Heart right ventricle (tissue), 16 donors: ENCODE results near the gene WDFY4. TPM values are rescaled to one million over a fixed set of nuclear protein-coding genes. Genes with fewer than 3 reads are reported as not detected.

ENCODE experiments used
- ATAC-seq, 8 donors: fragments of 200-7000 bp; cut with Tn5 transposase; one replicate each; pipeline ENCODE4 v1.9.1; 2020; ENCODE audit warnings: mild to moderate bottlenecking in 8 of 8, moderate library complexity in 8 of 8, moderate number of reproducible peaks in 1 of 8
- DNase-seq, 2 donors: peaks; one replicate each; pipeline ENCODE4 v3.0.0-alpha.2; 2020
- H3K27ac ChIP-seq, 10 donors: fragments of 200-600 bp; sonication (generic) in 2 of 10; one replicate each; pipeline versions ENCODE4 v1.5.0 to v1.8.0; 2020 to 2022; ENCODE audit warnings: mild to moderate bottlenecking in 3 of 10
- H3K27me3 ChIP-seq, 7 donors: fragments of 200-600 bp; one replicate each; pipeline ENCODE4 v1.8.0; 2021 to 2022; ENCODE audit warnings: mild to moderate bottlenecking in 2 of 7
- H3K36me3 ChIP-seq, 9 donors: fragments of 200-600 bp; sonication (generic) in 1 of 9; one replicate each; pipeline versions ENCODE4 v1.5.0 to v1.8.0; 2020 to 2022; ENCODE audit warnings: mild to moderate bottlenecking in 2 of 9
- H3K4me1 ChIP-seq, 9 donors: fragments of 200-600 bp; sonication (generic) in 1 of 9; one replicate each; pipeline versions ENCODE4 v1.5.0 to v1.8.0; 2020 to 2022; ENCODE audit warnings: mild to moderate bottlenecking in 4 of 9
- H3K4me3 ChIP-seq, 10 donors: fragments of 200-600 bp; sonication (generic) in 2 of 10; one replicate each; pipeline versions ENCODE4 v1.5.0 to v1.8.0; 2020 to 2022; ENCODE audit warnings: mild to moderate bottlenecking in 7 of 10, moderate library complexity in 2 of 10
- H3K9me3 ChIP-seq, 11 donors: fragments of 200-600 bp in 10 of 11; sonication (generic) in 2 of 11; one replicate each; pipeline versions ENCODE4 v1.5.0 to v1.8.0; 2013 to 2022; ENCODE audit warnings: mild to moderate bottlenecking in 2 of 11, control low read depth in 1 of 11, moderate library complexity in 1 of 11
- CTCF ChIP-seq, 9 donors: fragments of 200-600 bp; sonication (generic) in 2 of 9; IDR thresholded peaks; one replicate each; pipeline versions ENCODE4 v1.5.0 to v1.8.0; 2021 to 2022; ENCODE audit warnings: antibody characterized with exemption in 9 of 9, mild to moderate bottlenecking in 5 of 9, moderate library complexity in 1 of 9
- WGBS, 2 donors: extraction: QIAGEN DNeasy Blood & Tissue Kit; methylation state at CpG; one replicate each; pipeline ENCODE4 v1.1.7; 2013; ENCODE audit warnings: inconsistent platforms in 1 of 2; 5-methylcytosine and 5-hydroxymethylcytosine counted together
- intact Hi-C, 10 donors: fragments of 100-400 bp; cut with DNase I; formaldehyde crosslinking; loops; one replicate each; pipeline versions ENCODE4 v1.11.1 to v1.14.2; 2022
- polyA plus RNA-seq, 2 donors: library from polyadenylated mRNA; stranded (reverse); fragments of 200-250 nt; gene quantifications; one replicate each; pipeline ENCODE4 v1.2.3, GENCODE V29; 2013
- total RNA-seq, 10 donors: library from RNA; stranded (reverse); fragmentation: NEBNext Ultra II Directional in 3 of 10; extraction: Animal tissue kit (Norgen Biotek cat#: 25700) in 3 of 10; gene quantifications; one replicate each; pipeline versions ENCODE4 v1.2.1 to v1.2.4, GENCODE V29; 2021 to 2023
- donor health status: Arrhythmogenic right ventricular cardiomyopathy.
- donor health status: ischemic (EF 13 %, LVEDD 7.1; RV severe dilation, severe dysfunction).
- donor health status: healthy with polysubstance abuse.
- donor health status: DM: no; HTN: yes; CAD: no.
- donor health status: DM: no; HTN: no; CAD: no.
- donor health status: ischemic (EF 25% LVEDD 6.9; RV normal size, moderate dysfunction).
- donor health status: ischemic (EF 25% LVEDD 5.7; RV mildly dilated, moderate dysfunction).
- donor health status: healthy.
- donor health status: DM: yes; HTN: yes; CAD: no.
- donor health status: Ischemic cardiomyopathy.
- donor health status: ischemic (EF 35%, LVEDD 5.7; RV mildly dilated, moderate dysfunction).
- donor health status: nonischemic (EF 11% LVEDD 7.7; RV severe dilation, severe dysfunction).
- donor health status: DM: yes; HTN: yes; CAD: no.
- donor health status: PGD.
- donor health status: ischemic (EF 29% LVEDD 5.4; RV normal size, mild dysfunction).
- donor health status: nonischemic (EF 23%, LVEDD 6.1; RV moderate dilation, normal function).

WDFY4 gene
- total and polyA plus RNA-seq, 12 donors: 0.59 to 7.4 (median 0.92) TPM

DNA sequence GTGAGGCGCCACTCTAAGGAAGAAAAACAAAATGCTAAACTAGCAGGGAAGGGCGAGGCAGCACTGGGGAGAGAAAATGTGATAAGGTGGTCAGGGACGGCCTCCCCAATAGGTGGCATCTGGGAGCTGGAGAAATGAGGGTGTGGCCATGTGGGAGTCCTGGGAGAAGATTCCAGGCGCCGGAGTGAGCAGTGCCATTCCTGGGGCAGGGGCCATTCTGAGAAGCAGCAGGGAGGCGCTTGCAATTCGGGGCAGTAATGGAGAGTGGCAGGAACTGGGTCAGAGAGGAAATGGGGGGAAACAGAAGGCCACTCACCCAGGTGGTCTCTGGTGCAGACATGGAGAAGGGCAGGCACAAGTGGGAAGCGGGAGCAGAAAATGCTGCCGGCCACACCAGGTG is 316.7 kb downstream of the WDFY4 start:
- Histone ChIP-seq H3K4me3 (no peak overlapping the region), H3K36me3 (no peaks in the 10 kb centered on the region), H3K4me1 (peaks cover 4 to 27% (median 14%) of the 10 kb centered on the region in 9 donors), H3K9me3 (peaks cover 0 to 3% (median 0%) of the 10 kb centered on the region in 11 donors), H3K27me3 (no peaks in the 10 kb centered on the region), H3K27ac (peak overlapping the region in 9 of 10 donors; percentile 2 to 82 (median 70))
- ATAC-seq: peak; percentile 37 to 90 (median 78)
- peak in 1 of 2 donors; percentile 28 for DNase-seq
- intact Hi-C loops: loop anchor here in 2 of 10 donors (5.0 to 10.0 kb wide), 2 partner anchors 113 to 161 kb away; partner anchors contain the start of gene VSTM4 (in 1 of the 2)
- 59 to 63% methylated on average over 9 of the region's 9 CpGs for WGBS, 2 donors
- peak in 6 of 9 donors; percentile 11 to 43 (median 30) for TF ChIP-seq CTCF (IDR thresholded peaks at IDR 0.05)

DNA sequence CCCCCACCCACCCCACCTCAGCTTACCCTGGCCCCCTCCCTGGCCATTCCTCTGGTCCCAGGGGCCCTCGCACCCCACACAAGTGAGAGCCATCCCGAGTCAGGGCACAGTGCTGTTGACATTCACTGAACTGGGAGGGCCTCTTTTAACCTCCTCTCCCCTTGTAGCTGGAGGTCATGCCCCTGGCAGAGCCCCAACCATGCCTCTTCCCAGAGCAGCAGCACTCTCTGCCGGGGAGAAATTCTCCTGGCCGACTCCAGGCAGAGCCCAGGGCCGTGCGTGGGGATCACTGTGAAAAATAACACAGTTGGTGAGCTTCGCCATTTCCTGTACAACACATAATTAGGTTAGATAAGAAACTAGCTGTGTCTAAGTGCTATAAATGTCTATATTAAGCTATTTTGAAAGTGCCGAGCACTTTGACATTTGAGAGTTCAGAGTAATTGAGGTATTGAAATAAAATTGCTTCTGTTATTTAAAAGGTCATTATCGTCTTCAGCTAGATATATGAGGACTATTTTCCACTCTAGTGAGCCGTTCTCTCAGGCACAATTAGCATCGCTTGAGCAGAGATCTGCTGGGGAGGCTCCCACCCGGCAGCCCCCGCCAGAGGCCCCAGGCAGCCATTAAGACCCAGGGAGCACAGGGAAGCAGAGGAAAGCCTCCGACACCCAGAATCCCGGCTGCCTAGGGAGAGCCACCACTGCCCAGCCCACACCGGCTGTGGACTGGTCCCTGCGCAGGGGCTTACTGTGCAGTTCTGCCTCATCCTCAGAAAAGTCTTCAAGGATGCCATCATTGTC is 317.4 kb downstream of the WDFY4 start:
- Histone ChIP-seq H3K27me3 (no peaks in the 10 kb centered on the region), H3K4me3 (no peak overlapping the region), H3K27ac (peak overlapping the region in 9 of 10 donors; percentile 2 to 82 (median 70)), H3K9me3 (peaks cover 0 to 3% (median 0%) of the 10 kb centered on the region in 11 donors), H3K36me3 (no peaks in the 10 kb centered on the region), H3K4me1 (peaks cover 4 to 30% (median 15%) of the 10 kb centered on the region in 9 donors)
- DNase-seq (peak; percentile 54 to 73), ATAC-seq (peak; percentile 78 to 94 (median 86))
- intact Hi-C loops: loop anchor here in 2 of 10 donors (5.0 to 10.0 kb wide), 2 partner anchors 113 to 160 kb away; partner anchors contain the start of gene VSTM4 (in 1 of the 2)
- TF ChIP-seq CTCF (IDR thresholded peaks at IDR 0.05): peak in 5 of 9 donors; percentile 2 to 47 (median 24)
- WGBS, 2 donors: 44 to 49% methylated on average over 17 of the region's 17 CpGs

GRCh38 chr10:49005270-49005669 is 320.6 kb downstream of the WDFY4 start:
- no peaks in the 10 kb centered on the region for H3K36me3 ChIP-seq
- H3K27ac ChIP-seq: peak overlapping the region in 2 of 10 donors; percentile 13 to 44
- WGBS, 2 donors: 71 to 78% methylated on average over 5 of the region's 5 CpGs
- H3K4me1 ChIP-seq: peaks cover 11 to 59% (median 41%) of the 10 kb centered on the region in 9 donors
- no peak for TF ChIP-seq CTCF (IDR thresholded peaks at IDR 0.05)
- no peak overlapping the region for H3K4me3 ChIP-seq
- no peaks in the 10 kb centered on the region for H3K27me3 ChIP-seq
- peaks cover 0 to 3% (median 0%) of the 10 kb centered on the region in 11 donors for H3K9me3 ChIP-seq
- DNase-seq (no peak), ATAC-seq (no peak)
- intact Hi-C loops: loop anchor here in 4 of 10 donors (5.0 to 10.0 kb wide), 3 partner anchors 102 to 110 kb away; partner anchors contain the start of gene VSTM4 (in 1 of the 4)

GRCh38 chr10:49007129-49007528 is 322.5 kb downstream of the WDFY4 start:
- Histone ChIP-seq H3K27ac (peak overlapping the region in 8 of 10 donors; percentile 20 to 89 (median 85)), H3K4me1 (peaks cover 7 to 57% (median 32%) of the 10 kb centered on the region in 9 donors), H3K4me3 (no peak overlapping the region)

More at GRCh38 chr10:49007129-49007528, 322.5 kb downstream of the WDFY4 start:
- 42 to 47% methylated on average over 5 of the region's 5 CpGs for WGBS, 2 donors
- DNase-seq (no peak), ATAC-seq (no peak)
- no peak for TF ChIP-seq CTCF (IDR thresholded peaks at IDR 0.05)
- Histone ChIP-seq H3K9me3 (peaks cover 0 to 3% (median 0%) of the 10 kb centered on the region in 11 donors), H3K36me3 (no peaks in the 10 kb centered on the region), H3K27me3 (no peaks in the 10 kb centered on the region)
- intact Hi-C loops: loop anchor here in 4 of 10 donors (5.0 to 10.0 kb wide), 3 partner anchors 100 to 108 kb away; partner anchors contain the start of gene VSTM4 (in 1 of the 4)
